Body of pancreas (tissue), 4 donors: ENCODE measurements around the gene DMD.

Experiments used
- CTCF ChIP-seq, 7 experiments: fragments of 450-650 bp in 4 of 7; fragments of 200-600 bp in 3 of 7; sonication (generic) in 3 of 7; IDR thresholded peaks; one replicate each; pipeline ENCODE4 v1.5.1; 2016 to 2019; ENCODE audit warnings: antibody characterized with exemption in 7 of 7
- POLR2A ChIP-seq, 3 donors: fragments of 450-650 bp; IDR thresholded peaks; one replicate each; pipeline ENCODE4 v1.6.1; 2016; ENCODE audit warnings: antibody characterized with exemption in 3 of 3, mild to moderate bottlenecking in 2 of 3

- TF ChIP-seq CTCF (IDR thresholded peaks at IDR 0.05), result no peak
- TF ChIP-seq POLR2A (IDR thresholded peaks at IDR 0.05), result no peak
These were observed 922.0 kb downstream of the DMD start for GRCh38 chrX:32289356-32289755.
